HG03196 (cell line): ENCODE measurements around the gene VPREB3.
A peak's percentile ranks its signal among the peaks of the same experiment; 100 is the strongest.

ENCODE experiments used
- ATAC-seq: cut with Tn5 transposase; IDR thresholded peaks from one replicate; pipeline ENCODE4 v1.9.1; 2021; ENCODE audit not compliant: unreplicated experiment

VPREB3 gene

GRCh38 chr22:23754220-23754919, at the start of gene VPREB3:
Gene VPREB3 (minus strand): TSS chr22:23754425. CDS start chr22:23754363, 62 bp downstream.
- ATAC-seq: no peak

GRCh38 chr22:23803001-23803819, 49.0 kb upstream of the VPREB3 start:
- no peak for ATAC-seq

GRCh38 chr22:23801886-23802377, 47.7 kb upstream of the VPREB3 start:
- no peak for ATAC-seq

- ATAC-seq: no peak
Observed at GRCh38 chr22:23801238-23801821, 47.1 kb upstream of the VPREB3 start.

- ATAC-seq: peak; percentile 54
Observed at GRCh38 chr22:23800297-23801237, 46.3 kb upstream of the VPREB3 start.

- ATAC-seq: no peak
Observed at GRCh38 chr22:23796461-23796860, 42.2 kb upstream of the VPREB3 start.

- ATAC-seq: no peak
Observed at GRCh38 chr22:23793326-23793725, 39.1 kb upstream of the VPREB3 start.

GRCh38 chr22:23791738-23792645, 37.8 kb upstream of the VPREB3 start:
- no peak for ATAC-seq

GRCh38 chr22:23790819-23791737, 36.9 kb upstream of the VPREB3 start:
- no peak for ATAC-seq

- ATAC-seq: no peak
Observed at GRCh38 chr22:23789638-23790037, 35.4 kb upstream of the VPREB3 start.

GRCh38 chr22:23789121-23789520, 34.9 kb upstream of the VPREB3 start:
- no peak for ATAC-seq

GRCh38 chr22:23787910-23788309, 33.7 kb upstream of the VPREB3 start:
- ATAC-seq: no peak

GRCh38 chr22:23787600-23787896, 33.3 kb upstream of the VPREB3 start:
- ATAC-seq: peak; percentile 23

- ATAC-seq: peak; percentile 64
Observed at GRCh38 chr22:23786752-23787599, 32.8 kb upstream of the VPREB3 start, which contains the start of gene SMARCB1. Gene SMARCB1 (plus strand): TSS chr22:23786966. CDS start chr22:23787170, 204 bp downstream.

GRCh38 chr22:23786261-23786710, 32.1 kb upstream of the VPREB3 start:
- no peak for ATAC-seq

- no peak for ATAC-seq
Observed at GRCh38 chr22:23784215-23784732, 30.0 kb upstream of the VPREB3 start.
